ENCODE measurements around the gene FAM219A.
"Not testable (repeated sequence)": the region's sequence is repeated elsewhere in the genome, so short reads cannot be mapped to it uniquely, and the experiment has no call there.

Gene FAM219A

GRCh38 chr9:34482746-34483145 is 24.4 kb upstream of the FAM219A start:
- not testable (repeated sequence) for DNase-seq

GRCh38 chr9:34481620-34482019 is 23.2 kb upstream of the FAM219A start:
- DNase-seq: not testable (repeated sequence)

- no peak for DNase-seq
Observed at GRCh38 chr9:34479431-34479866, 21.1 kb upstream of the FAM219A start.

GRCh38 chr9:34477541-34477940 is 19.2 kb upstream of the FAM219A start:
- DNase-seq: no peak

- no peak for DNase-seq
Observed at GRCh38 chr9:34475097-34475496, 16.7 kb upstream of the FAM219A start.

GRCh38 chr9:34465468-34465867 is 7.1 kb upstream of the FAM219A start:
- no peak for DNase-seq

- DNase-seq: no peak
Observed at GRCh38 chr9:34464571-34464970, 6.2 kb upstream of the FAM219A start.

GRCh38 chr9:34463901-34464232 is 5.5 kb upstream of the FAM219A start:
- DNase-seq: no peak

- DNase-seq: no peak
Observed at GRCh38 chr9:34463098-34463900, 4.9 kb upstream of the FAM219A start.

GRCh38 chr9:34459941-34460340 is 1.6 kb upstream of the FAM219A start:
- DNase-seq: no peak

- no peak for DNase-seq
Observed at GRCh38 chr9:34459356-34459755, 986 bp upstream of the FAM219A start.

GRCh38 chr9:34458959-34459340 is 580 bp upstream of the FAM219A start:
- DNase-seq: no peak

- no peak for DNase-seq
Observed at GRCh38 chr9:34457266-34458012, 931 bp downstream of the FAM219A start.

GRCh38 chr9:34456746-34457145 is 1.6 kb downstream of the FAM219A start:
- DNase-seq: no peak

GRCh38 chr9:34456151-34456550 is 2.2 kb downstream of the FAM219A start:
- DNase-seq: no peak

- peak; percentile 32 for DNase-seq
Observed at GRCh38 chr9:34454571-34455065, 3.8 kb downstream of the FAM219A start.

GRCh38 chr9:34452568-34452967 is 5.8 kb downstream of the FAM219A start:
- no peak for DNase-seq

GRCh38 chr9:34451545-34451944 is 6.8 kb downstream of the FAM219A start:
- peak; percentile 51 for DNase-seq

GRCh38 chr9:34451135-34451534 is 7.2 kb downstream of the FAM219A start:
- no peak for DNase-seq

GRCh38 chr9:34450644-34451043 is 7.7 kb downstream of the FAM219A start:
- DNase-seq: no peak

GRCh38 chr9:34446951-34447350 is 11.4 kb downstream of the FAM219A start:
- DNase-seq: no peak

GRCh38 chr9:34446468-34446891 is 11.9 kb downstream of the FAM219A start:
- no peak for DNase-seq

GRCh38 chr9:34443976-34444375 is 14.4 kb downstream of the FAM219A start:
- DNase-seq: no peak

- no peak for DNase-seq
Observed at GRCh38 chr9:34443533-34443932, 14.8 kb downstream of the FAM219A start.

Measured in NK-92 treated with Interleukin-12 subunit alpha and Interleukin-12 subunit beta, amount 100 ng/mL, for 24 hours (cell line).